ENCODE data around the gene HELB. TPM values are rescaled to one million over a fixed set of nuclear protein-coding genes. Genes with fewer than 3 reads are reported as not detected.

HELB gene
- total and polyA plus RNA-seq, 8 donors = 3.8 to 7.7 (median 6.2) TPM

DNA sequence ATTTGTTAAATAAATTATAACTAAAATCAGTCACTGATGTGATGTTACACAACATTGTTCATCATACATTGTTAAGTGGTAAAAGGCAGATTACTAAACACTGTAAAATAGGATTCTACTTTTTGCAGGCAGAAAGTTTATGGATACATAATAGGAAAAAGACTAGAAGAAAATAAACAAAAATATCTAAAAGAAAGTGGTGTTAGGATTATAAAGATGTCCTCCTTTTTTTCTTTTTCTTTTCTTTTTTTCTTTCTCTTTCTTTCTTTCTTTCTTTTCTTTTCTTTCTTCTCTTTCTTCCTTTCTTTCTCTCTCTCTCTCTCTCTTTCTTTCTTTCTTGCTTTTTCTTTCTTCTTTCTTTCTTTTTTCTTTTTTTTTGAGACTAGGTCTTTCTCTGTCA, 39.6 kb upstream of the HELB start:
- DNase-seq (no peak), ATAC-seq (no peak)
- peaks cover 0 to 5% of the 10 kb centered on the region in 2 donors for H3K4me1 ChIP-seq
- no peak overlapping the region for H3K27ac ChIP-seq
- H3K4me3 ChIP-seq = no peak overlapping the region
- H3K36me3 ChIP-seq = no peaks in the 10 kb centered on the region
- TF ChIP-seq, protein P1, sequence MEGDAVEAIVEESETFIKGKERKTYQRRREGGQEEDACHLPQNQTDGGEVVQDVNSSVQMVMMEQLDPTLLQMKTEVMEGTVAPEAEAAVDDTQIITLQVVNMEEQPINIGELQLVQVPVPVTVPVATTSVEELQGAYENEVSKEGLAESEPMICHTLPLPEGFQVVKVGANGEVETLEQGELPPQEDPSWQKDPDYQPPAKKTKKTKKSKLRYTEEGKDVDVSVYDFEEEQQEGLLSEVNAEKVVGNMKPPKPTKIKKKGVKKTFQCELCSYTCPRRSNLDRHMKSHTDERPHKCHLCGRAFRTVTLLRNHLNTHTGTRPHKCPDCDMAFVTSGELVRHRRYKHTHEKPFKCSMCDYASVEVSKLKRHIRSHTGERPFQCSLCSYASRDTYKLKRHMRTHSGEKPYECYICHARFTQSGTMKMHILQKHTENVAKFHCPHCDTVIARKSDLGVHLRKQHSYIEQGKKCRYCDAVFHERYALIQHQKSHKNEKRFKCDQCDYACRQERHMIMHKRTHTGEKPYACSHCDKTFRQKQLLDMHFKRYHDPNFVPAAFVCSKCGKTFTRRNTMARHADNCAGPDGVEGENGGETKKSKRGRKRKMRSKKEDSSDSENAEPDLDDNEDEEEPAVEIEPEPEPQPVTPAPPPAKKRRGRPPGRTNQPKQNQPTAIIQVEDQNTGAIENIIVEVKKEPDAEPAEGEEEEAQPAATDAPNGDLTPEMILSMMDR (IDR thresholded peaks at IDR 0.05) = no peak
- intact Hi-C loops (cut with DNase I) = no loop called here
- no peaks in the 10 kb centered on the region for H3K27me3 ChIP-seq
- H3K9me3 ChIP-seq = no peaks in the 10 kb centered on the region

DNA sequence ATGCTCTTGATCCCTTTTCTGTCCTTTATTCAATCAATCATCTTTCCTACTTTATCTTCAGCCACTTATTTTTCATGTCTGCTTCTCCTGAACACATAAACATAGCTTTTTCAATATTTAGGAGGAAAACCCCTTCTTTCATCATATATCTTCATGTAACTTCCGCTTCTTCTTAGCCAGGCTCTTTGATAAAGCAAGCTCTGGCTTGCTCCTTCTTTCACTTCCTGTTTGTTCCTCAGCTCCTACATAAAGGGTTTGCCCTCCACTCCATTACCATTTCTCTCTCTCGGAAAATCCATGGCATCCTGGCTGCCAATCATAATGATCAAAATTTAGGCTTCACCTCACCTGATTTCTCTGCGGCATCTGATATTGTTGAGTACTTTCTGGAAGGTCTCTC, 33.7 kb upstream of the HELB start:
- peaks cover 0 to 28% of the 10 kb centered on the region in 2 donors for H3K4me1 ChIP-seq
- no peaks in the 10 kb centered on the region for H3K9me3 ChIP-seq
- ATAC-seq (peak; percentile 51), DNase-seq (no peak)
- TF ChIP-seq, protein P1 (IDR thresholded peaks at IDR 0.05) = no peak
- no peak overlapping the region for H3K4me3 ChIP-seq
- H3K36me3 ChIP-seq = no peaks in the 10 kb centered on the region
- no peaks in the 10 kb centered on the region for H3K27me3 ChIP-seq
- intact Hi-C loops (cut with DNase I) = no loop called here
- peak overlapping the region; percentile 4 to 83 for H3K27ac ChIP-seq

DNA sequence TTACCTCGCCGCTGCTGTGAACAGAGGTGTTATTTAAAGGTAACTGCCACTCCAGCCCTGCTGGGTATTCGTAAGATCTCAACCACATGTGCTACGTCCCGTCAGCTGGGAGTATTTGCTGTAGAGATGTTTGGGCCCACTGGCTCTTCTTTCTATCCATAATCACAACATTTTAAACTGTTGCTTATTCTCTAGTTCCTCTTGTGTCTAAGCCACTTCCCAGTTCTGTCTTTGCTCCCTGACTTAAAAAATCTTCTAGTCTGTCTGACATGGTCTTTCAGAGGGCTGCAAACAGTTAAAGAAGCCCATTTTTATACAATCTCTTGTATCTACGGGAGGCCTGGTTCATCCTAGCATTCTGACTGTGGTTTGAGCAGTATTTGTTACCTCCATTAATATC, 33.2 kb upstream of the HELB start:
- no peak for DNase-seq
- Histone ChIP-seq H3K27me3 (no peaks in the 10 kb centered on the region), H3K36me3 (no peaks in the 10 kb centered on the region), H3K4me3 (no peak overlapping the region), H3K9me3 (no peaks in the 10 kb centered on the region), H3K4me1 (peaks cover 0 to 28% of the 10 kb centered on the region in 2 donors), H3K27ac (peak overlapping the region; percentile 4 to 83)
- peak; percentile 37 for ATAC-seq
- intact Hi-C loops (cut with DNase I) = no loop called here
- TF ChIP-seq, protein P1 (IDR thresholded peaks at IDR 0.05) = no peak

DNA sequence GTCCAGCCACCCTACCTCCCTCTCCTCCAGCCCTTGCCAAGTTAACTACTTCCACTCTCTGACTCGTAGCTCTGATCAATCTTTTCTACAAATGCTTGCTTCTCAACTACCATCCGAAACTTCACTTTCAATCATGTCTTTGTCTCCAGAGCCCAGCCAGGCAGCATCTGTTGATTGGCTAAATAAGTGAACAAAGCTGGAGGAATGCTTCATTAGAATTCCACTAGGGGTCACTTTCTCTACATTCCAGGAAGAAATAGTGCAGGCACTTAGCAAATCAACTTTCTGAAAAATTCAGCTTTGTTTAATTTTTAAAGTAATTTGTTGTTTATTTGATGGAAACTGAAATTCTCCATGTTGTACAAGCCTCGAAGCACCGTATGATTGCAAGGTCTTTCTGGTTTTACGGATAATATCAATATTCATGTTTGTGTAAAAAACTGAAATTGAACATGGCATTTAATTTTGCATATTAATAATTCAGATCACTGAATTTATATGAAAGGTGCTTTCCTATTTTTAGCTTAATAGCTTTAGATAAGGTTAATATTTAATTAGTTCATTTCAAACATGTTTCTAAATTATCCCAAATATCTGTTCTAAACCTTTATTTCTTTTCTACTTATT, 32.4 kb upstream of the HELB start:
- peaks cover 0 to 28% of the 10 kb centered on the region in 2 donors for H3K4me1 ChIP-seq
- H3K4me3 ChIP-seq = no peak overlapping the region
- intact Hi-C loops (cut with DNase I) = loop anchor here in 1 of 2 donors (10.0 kb wide), 1 partner anchor 135 kb away; no protein-coding TSS in a partner anchor
- DNase-seq = peak in 1 of 4 donors; percentile 24
- peak; percentile 87 for ATAC-seq
- no peaks in the 10 kb centered on the region for H3K9me3 ChIP-seq
- TF ChIP-seq, protein P1 (IDR thresholded peaks at IDR 0.05) = peak; percentile 62 to 64
- peak overlapping the region in 1 of 2 donors; percentile 83 for H3K27ac ChIP-seq
- H3K27me3 ChIP-seq = no peaks in the 10 kb centered on the region
- no peaks in the 10 kb centered on the region for H3K36me3 ChIP-seq

DNA sequence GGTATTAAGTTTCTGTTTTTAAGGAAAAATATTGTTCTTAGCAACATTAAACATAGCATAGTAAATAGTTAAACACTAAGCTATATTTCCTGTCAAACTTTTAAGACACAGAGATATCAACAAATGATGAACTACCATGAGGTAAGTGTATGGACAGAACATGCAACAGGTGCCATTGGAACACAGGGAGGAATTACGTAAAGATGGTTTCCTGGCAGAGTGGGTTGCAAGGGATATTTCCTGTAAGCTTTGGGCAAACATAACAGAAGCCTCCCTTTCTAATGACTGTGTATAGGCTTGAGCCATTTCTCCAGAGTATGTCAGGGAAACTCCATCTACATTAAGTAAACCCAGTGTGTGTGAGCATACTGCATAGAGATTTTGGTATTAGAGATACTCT, 31.7 kb upstream of the HELB start:
- TF ChIP-seq, protein P1 (IDR thresholded peaks at IDR 0.05) = no peak
- ATAC-seq (no peak), DNase-seq (no peak)
- intact Hi-C loops (cut with DNase I) = loop anchor here in 1 of 2 donors (10.0 kb wide), 1 partner anchor 134 kb away; no protein-coding TSS in a partner anchor
- peaks cover 0 to 28% of the 10 kb centered on the region in 2 donors for H3K4me1 ChIP-seq
- no peaks in the 10 kb centered on the region for H3K9me3 ChIP-seq
- H3K27me3 ChIP-seq = no peaks in the 10 kb centered on the region
- H3K27ac ChIP-seq = peak overlapping the region in 1 of 2 donors; percentile 83
- H3K4me3 ChIP-seq = no peak overlapping the region
- no peaks in the 10 kb centered on the region for H3K36me3 ChIP-seq

Data from left lung (tissue), 10 donors.